HepG2 (cell line): ENCODE results near the gene ERC1. TPM values are rescaled to one million over a fixed set of nuclear protein-coding genes. Genes with fewer than 3 reads are reported as not detected.

ENCODE experiments used
- ATAC-seq: fragments of 200-7000 bp; cut with Tn5 transposase; 3 replicates; pipeline ENCODE4 v1.9.1; 2020; ENCODE audit warnings: mild to moderate bottlenecking, moderate library complexity
- BruUV-seq: library from RNA; stranded (reverse); fragments of 400-500 nt; replicated peaks from 2 replicates; lab custom pipeline; 2021; lab: Mats Ljungman, UMichigan
- CTCF ChIA-PET: fragments of 300-600 bp; formaldehyde crosslinking; extraction: SDS; loops from one replicate; lab custom pipeline; 2021; ENCODE audit warnings: low total read pairs, inconsistent platforms, low intra/inter-chr PET ratio; lab: Yijun Ruan, JAX
- POLR2A ChIA-PET: fragments of 350-600 bp; sonication (Branson Sonifier 250); formaldehyde crosslinking; loops from one replicate; lab custom pipeline; 2020; ENCODE audit warnings: antibody characterized with exemption, inconsistent platforms; lab: Yijun Ruan, JAX
- DNase-seq: peaks from one replicate; pipeline ENCODE4 v3.0.0-alpha.2; 2015; ENCODE audit warnings: low spot score
- FAIRE-seq: peaks from 3 replicates; lab custom pipeline; 2011; peaks lifted over from hg19 to GRCh38; lab: Jason Lieb, UNC
- H2AFZ ChIP-seq: one replicate; pipeline ENCODE4 v1.6.1; 2011; ENCODE audit warnings: low read length, inconsistent platforms
- H3K27ac ChIP-seq: fragments of 300-600 bp; 3 replicates; pipeline ENCODE4 v1.8.0; 2011; ENCODE audit warnings: mixed run types, mild to moderate bottlenecking, mixed read lengths, low read length, inconsistent platforms; ENCODE audit not compliant: insufficient read depth; ENCODE audit errors: extremely low read length
- H3K27me3 ChIP-seq, 2 experiments: fragments of 200-600 bp in 1 of 2; 2 replicates in 1 of 2; 3 replicates in 1 of 2; pipeline versions ENCODE4 v1.6.0 to v1.8.0; 2011; ENCODE audit warnings: low read length in 2 of 2, mild to moderate bottlenecking in 2 of 2, moderate library complexity in 2 of 2, inconsistent platforms in 1 of 2; ENCODE audit not compliant: insufficient read depth in 2 of 2, control insufficient read depth in 1 of 2
- H3K36me3 ChIP-seq, 2 experiments: fragments of 200-600 bp in 1 of 2; replicated peaks in 1 of 2; 2 replicates in 1 of 2; 3 replicates in 1 of 2; pipeline versions ENCODE4 v1.5.1 to v1.8.0; 2011; ENCODE audit warnings: low read length in 2 of 2, inconsistent platforms in 1 of 2; ENCODE audit not compliant: insufficient read depth in 2 of 2, control insufficient read depth in 1 of 2
- H3K4me1 ChIP-seq: 2 replicates; pipeline ENCODE4 v1.5.1; 2012; ENCODE audit warnings: low read length, inconsistent platforms; ENCODE audit not compliant: insufficient read depth
- H3K4me2 ChIP-seq: 2 replicates; pipeline ENCODE4 v1.6.0; 2011; ENCODE audit warnings: low read depth, low read length, inconsistent platforms
- H3K4me3 ChIP-seq, 3 experiments: fragments of 200-600 bp in 1 of 3; sonication (generic), shearing (Covaris generic) in 1 of 3; replicated peaks in 1 of 3; 2 replicates each; pipeline ENCODE4 v1.5.1; 2011 to 2016; ENCODE audit warnings: low read length in 3 of 3, inconsistent platforms in 2 of 3, low read depth in 2 of 3, mild to moderate bottlenecking in 2 of 3, control low read depth in 1 of 3, mixed read lengths in 1 of 3; ENCODE audit not compliant: insufficient read depth in 1 of 3
- H3K79me2 ChIP-seq: one replicate; pipeline ENCODE4 v1.6.1; 2011; ENCODE audit warnings: low read length, inconsistent platforms; ENCODE audit not compliant: insufficient read depth
- H3K9ac ChIP-seq: 2 replicates; pipeline ENCODE4 v1.6.0; 2011; ENCODE audit warnings: mild to moderate bottlenecking, low read depth, low read length, inconsistent platforms; ENCODE audit not compliant: insufficient read depth
- H3K9me3 ChIP-seq: 2 replicates; pipeline ENCODE4 v1.5.1; 2012; ENCODE audit warnings: mild to moderate bottlenecking, low read length
- H4K20me1 ChIP-seq: 2 replicates; pipeline ENCODE4 v1.6.0; 2011; ENCODE audit warnings: inconsistent platforms, mild to moderate bottlenecking, low read length, moderate library complexity; ENCODE audit not compliant: insufficient read depth
- GABPA ChIP-seq, 2 experiments: IDR thresholded peaks; 2 replicates each; pipeline ENCODE4 v1.6.1; 2011 to 2016; ENCODE audit warnings: low read depth in 2 of 2, low read length in 1 of 2, missing biosample characterization in 1 of 2, missing genetic modification characterization in 1 of 2
- GFI1 ChIP-seq: sonication (generic); formaldehyde crosslinking; IDR thresholded peaks from 2 replicates; pipeline ENCODE4 v1.5.0; 2020; ENCODE audit warnings: missing genetic modification reagents, mild to moderate bottlenecking, borderline replicate concordance
- HES4 ChIP-seq: sonication (generic); formaldehyde crosslinking; IDR thresholded peaks from 2 replicates; pipeline ENCODE4 v1.9.0; 2021; ENCODE audit warnings: mild to moderate bottlenecking, missing genetic modification reagents, borderline replicate concordance
- HIVEP1 ChIP-seq: sonication (generic); formaldehyde crosslinking; IDR thresholded peaks from 2 replicates; pipeline ENCODE4 v1.4.0; 2020; ENCODE audit warnings: mild to moderate bottlenecking, missing genetic modification reagents
- HMG20B ChIP-seq: conservative IDR thresholded peaks from 2 replicates; pipeline ENCODE4 v1.6.1; 2016; ENCODE audit warnings: missing genetic modification reagents, missing compliant biosample characterization
- HOXA3 ChIP-seq: sonication (generic); formaldehyde crosslinking; IDR thresholded peaks from 2 replicates; pipeline ENCODE4 v1.5.0; 2020; ENCODE audit warnings: missing genetic modification reagents
- KDM2A ChIP-seq: sonication (generic); formaldehyde crosslinking; IDR thresholded peaks from 2 replicates; pipeline ENCODE4 v1.4.0; 2020; ENCODE audit warnings: low read depth, missing genetic modification reagents, borderline replicate concordance
- SP140L ChIP-seq: sonication (generic); formaldehyde crosslinking; IDR thresholded peaks from 2 replicates; pipeline ENCODE4 v1.4.0; 2020; ENCODE audit warnings: missing genetic modification reagents, borderline replicate concordance
- ZEB1 ChIP-seq: IDR thresholded peaks from 2 replicates; pipeline ENCODE4 v1.6.1; 2012; ENCODE audit warnings: mild to moderate bottlenecking, low read depth, inconsistent platforms; ENCODE audit not compliant: insufficient replicate concordance
- ZFP90 ChIP-seq: sonication (generic); formaldehyde crosslinking; IDR thresholded peaks from 2 replicates; pipeline ENCODE4 v1.8.0; 2022; ENCODE audit warnings: missing genetic modification reagents, mild to moderate bottlenecking, inconsistent platforms, borderline replicate concordance
- WGBS: methylation state at CpG from one replicate; pipeline ENCODE4 v1.1.6; 2017; ENCODE audit warnings: low lambda C conversion rate; 5-methylcytosine and 5-hydroxymethylcytosine counted together
- in situ Hi-C: cut with HindIII; loops from 2 replicates; pipeline ENCODE4 v1.10.0; 2017; ENCODE audit warnings: low pct_unique_long_range_greater_than_20kb; ENCODE audit not compliant: extremely low pct_ligation_motif_present
- intact Hi-C: fragments of 100-400 bp; cut with micrococcal nuclease; formaldehyde crosslinking; loops from one replicate; pipeline ENCODE4 v1.10.0; 2022; ENCODE audit not compliant: unreplicated experiment
- polyA plus RNA-seq, 8 experiments: library from polyadenylated mRNA; depleted of rRNA in 3 of 8; stranded (reverse) in 7 of 8; unstranded in 1 of 8; fragments of >200 nt; fragmentation: Illumina TruSeq in 4 of 8; extraction: Trizol in 4 of 8; gene quantifications; 2 replicates each; pipeline versions ENCODE4 v1.2.1 to v1.2.3, GENCODE V29; 2011 to 2016; ENCODE audit warnings: low read depth in 4 of 8, missing spikeins in 1 of 8, mixed read lengths in 1 of 8; ENCODE audit not compliant: insufficient read depth in 1 of 8
- total RNA-seq, 5 experiments: library from RNA; depleted of rRNA; stranded (reverse); fragments of >200 nt; fragmentation: Illumina TruSeq; extraction: Trizol; gene quantifications; 2 replicates each; pipeline ENCODE4 v1.2.3, GENCODE V29; 2016; ENCODE audit warnings: low read depth in 1 of 5
- TF ChIP-seq, protein P1 (sequence below): sonication (generic); formaldehyde crosslinking; conservative IDR thresholded peaks from 2 replicates; pipeline ENCODE4 v1.4.0; 2020; ENCODE audit warnings: missing genetic modification reagents
- TF ChIP-seq, protein P2 (sequence below): sonication (generic); formaldehyde crosslinking; IDR thresholded peaks from 2 replicates; pipeline ENCODE4 v1.8.1; 2023; ENCODE audit warnings: mild to moderate bottlenecking, inconsistent platforms, moderate library complexity, missing genetic modification reagents, borderline replicate concordance
- TF ChIP-seq, protein P3 (sequence below): sonication (generic); formaldehyde crosslinking; IDR thresholded peaks from 2 replicates; pipeline ENCODE4 v1.5.1; 2020; ENCODE audit warnings: mild to moderate bottlenecking, missing genetic modification reagents, moderate library complexity
- TF ChIP-seq, protein P4 (sequence below): sonication (generic); formaldehyde crosslinking; IDR thresholded peaks from 2 replicates; pipeline ENCODE4 v1.5.0; 2020; ENCODE audit warnings: mild to moderate bottlenecking, missing genetic modification reagents, moderate library complexity

Gene ERC1
- total and polyA plus RNA-seq, 2 of the 13 experiments (the other 11 are each of a cell fraction or from before 2014, with no cell fraction given) = 6.1 to 12.4 TPM

DNA sequence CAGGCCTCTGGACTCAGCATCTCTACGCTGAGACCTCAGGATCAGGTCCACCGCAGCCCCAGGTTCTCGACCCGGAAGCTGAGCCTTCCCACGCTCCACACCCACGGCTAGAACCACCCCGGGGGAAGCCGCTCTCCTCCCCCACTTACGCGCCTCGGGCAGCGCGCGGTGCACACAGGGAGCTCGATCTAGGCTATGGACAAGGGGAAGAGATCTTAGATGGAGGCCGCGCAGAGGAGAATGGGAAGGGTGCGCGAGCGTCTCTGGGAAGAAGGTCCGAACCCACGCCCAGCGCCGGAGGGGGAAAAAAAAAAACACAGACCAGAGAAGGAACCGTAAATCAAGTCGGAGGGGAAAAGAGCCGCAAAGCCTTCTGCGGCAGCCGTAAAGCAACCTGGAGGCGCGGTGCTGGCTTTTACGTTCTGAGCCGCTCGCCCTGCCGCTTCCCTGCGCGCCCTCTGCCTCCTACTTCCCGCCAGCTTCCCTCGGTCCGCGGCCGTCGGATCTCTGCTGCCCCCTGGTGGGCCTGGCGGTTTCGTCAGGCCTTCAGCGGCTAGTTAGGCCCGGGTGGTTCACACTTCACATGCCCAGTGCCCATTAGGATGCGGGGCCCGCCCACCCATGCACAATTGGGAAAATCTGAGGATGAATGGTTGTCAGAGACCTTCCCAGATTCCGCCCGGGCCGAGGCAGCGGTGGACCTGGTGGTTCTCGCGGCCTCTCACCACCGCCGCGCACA, 41.4 kb upstream of the ERC1 start, which contains the start of gene RAD52 (continued):
- TF ChIP-seq, protein P1, sequence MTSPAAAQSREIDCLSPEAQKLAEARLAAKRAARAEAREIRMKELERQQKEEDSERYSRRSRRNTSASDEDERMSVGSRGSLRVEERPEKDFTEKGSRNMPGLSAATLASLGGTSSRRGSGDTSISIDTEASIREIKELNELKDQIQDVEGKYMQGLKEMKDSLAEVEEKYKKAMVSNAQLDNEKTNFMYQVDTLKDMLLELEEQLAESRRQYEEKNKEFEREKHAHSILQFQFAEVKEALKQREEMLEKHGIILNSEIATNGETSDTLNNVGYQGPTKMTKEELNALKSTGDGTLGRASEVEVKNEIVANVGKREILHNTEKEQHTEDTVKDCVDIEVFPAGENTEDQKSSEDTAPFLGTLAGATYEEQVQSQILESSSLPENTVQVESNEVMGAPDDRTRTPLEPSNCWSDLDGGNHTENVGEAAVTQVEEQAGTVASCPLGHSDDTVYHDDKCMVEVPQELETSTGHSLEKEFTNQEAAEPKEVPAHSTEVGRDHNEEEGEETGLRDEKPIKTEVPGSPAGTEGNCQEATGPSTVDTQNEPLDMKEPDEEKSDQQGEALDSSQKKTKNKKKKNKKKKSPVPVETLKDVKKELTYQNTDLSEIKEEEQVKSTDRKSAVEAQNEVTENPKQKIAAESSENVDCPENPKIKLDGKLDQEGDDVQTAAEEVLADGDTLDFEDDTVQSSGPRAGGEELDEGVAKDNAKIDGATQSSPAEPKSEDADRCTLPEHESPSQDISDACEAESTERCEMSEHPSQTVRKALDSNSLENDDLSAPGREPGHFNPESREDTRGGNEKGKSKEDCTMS (CRISPR knock-in tag) = no peak
- peak; percentile 3; the same call in 1 of the 2 replicates for TF ChIP-seq ZFP90 (CRISPR knock-in tag)
- TF ChIP-seq HMG20B (CRISPR knock-in tag) = peak; percentile 42; the same call in 1 of the 2 replicates
- TF ChIP-seq, protein P2, sequence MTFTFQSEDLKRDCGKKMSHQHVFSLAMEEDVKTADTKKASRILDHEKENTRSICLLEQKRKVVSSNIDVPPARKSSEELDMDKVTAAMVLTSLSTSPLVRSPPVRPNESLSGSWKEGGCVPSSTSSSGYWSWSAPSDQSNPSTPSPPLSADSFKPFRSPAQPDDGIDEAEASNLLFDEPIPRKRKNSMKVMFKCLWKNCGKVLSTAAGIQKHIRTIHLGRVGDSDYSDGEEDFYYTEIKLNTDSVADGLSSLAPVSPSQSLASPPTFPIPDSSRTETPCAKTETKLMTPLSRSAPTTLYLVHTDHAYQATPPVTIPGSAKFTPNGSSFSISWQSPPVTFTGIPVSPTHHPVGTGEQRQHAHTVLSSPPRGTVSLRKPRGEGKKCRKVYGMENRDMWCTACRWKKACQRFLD (CRISPR knock-in tag) = no peak
- no peak for TF ChIP-seq GABPA (IDR thresholded peaks at IDR 0.05; ENCODE audit: low read depth, low read length)
- TF ChIP-seq GABPA (CRISPR knock-in tag; IDR thresholded peaks at IDR 0.05; ENCODE audit: low read depth) = peak; percentile 76
- no peak for TF ChIP-seq SP140L

DNA sequence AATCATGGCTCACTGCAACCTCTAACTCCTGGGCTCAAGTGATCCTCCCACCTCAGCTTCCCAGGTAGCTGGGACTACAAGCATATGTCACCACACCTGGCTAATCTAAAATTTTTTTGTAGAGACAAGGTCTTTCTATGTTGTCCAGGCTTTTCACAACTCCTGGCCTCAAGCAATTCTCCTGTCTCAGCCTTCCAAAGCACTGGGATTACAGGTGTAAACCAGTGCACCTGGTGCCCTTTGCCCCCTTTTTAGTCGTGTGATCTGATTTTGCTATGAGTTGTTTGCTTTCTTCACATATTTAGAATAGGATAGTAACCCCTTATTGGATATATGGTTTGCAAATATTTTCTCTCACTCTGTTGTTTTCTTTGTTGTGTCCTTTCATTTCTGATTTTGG, 39.8 kb upstream of the ERC1 start:
- H3K4me3 ChIP-seq = no peak overlapping the region
- no peaks in the 10 kb centered on the region; a peak in 1 of 5 replicates for H3K27me3 ChIP-seq
- in situ Hi-C loops = no loop called here
- H3K4me2 ChIP-seq = no peak overlapping the region
- no peak for FAIRE-seq
- H3K79me2 ChIP-seq = peaks cover 27% of the 10 kb centered on the region
- 0% methylated on average over 1 of the region's 1 CpG for WGBS
- no peak for DNase-seq
- H3K27ac ChIP-seq = no peak overlapping the region
- H3K9me3 ChIP-seq = no peaks in the 10 kb centered on the region
- CTCF ChIA-PET = no interaction called here
- H3K36me3 ChIP-seq = no peaks in the 10 kb centered on the region
- BruUV-seq = no TSS peak
- intact Hi-C loops = no loop called here
- H2AFZ ChIP-seq = no peak overlapping the region
- TF ChIP-seq ZEB1 (peak; percentile 40), KDM2A (CRISPR knock-in tag) (no peak), HOXA3 (CRISPR knock-in tag) (no peak), HIVEP1 (CRISPR knock-in tag) (no peak), GFI1 (0 out of 2 replicates have a peak, but pooled peaks have one; percentile 49), HES4 (CRISPR knock-in tag) (no peak)
- TF ChIP-seq, protein P3, sequence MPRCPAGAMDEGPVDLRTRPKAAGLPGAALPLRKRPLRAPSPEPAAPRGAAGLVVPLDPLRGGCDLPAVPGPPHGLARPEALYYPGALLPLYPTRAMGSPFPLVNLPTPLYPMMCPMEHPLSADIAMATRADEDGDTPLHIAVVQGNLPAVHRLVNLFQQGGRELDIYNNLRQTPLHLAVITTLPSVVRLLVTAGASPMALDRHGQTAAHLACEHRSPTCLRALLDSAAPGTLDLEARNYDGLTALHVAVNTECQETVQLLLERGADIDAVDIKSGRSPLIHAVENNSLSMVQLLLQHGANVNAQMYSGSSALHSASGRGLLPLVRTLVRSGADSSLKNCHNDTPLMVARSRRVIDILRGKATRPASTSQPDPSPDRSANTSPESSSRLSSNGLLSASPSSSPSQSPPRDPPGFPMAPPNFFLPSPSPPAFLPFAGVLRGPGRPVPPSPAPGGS (CRISPR knock-in tag) = no peak
- TF ChIP-seq, protein P4, sequence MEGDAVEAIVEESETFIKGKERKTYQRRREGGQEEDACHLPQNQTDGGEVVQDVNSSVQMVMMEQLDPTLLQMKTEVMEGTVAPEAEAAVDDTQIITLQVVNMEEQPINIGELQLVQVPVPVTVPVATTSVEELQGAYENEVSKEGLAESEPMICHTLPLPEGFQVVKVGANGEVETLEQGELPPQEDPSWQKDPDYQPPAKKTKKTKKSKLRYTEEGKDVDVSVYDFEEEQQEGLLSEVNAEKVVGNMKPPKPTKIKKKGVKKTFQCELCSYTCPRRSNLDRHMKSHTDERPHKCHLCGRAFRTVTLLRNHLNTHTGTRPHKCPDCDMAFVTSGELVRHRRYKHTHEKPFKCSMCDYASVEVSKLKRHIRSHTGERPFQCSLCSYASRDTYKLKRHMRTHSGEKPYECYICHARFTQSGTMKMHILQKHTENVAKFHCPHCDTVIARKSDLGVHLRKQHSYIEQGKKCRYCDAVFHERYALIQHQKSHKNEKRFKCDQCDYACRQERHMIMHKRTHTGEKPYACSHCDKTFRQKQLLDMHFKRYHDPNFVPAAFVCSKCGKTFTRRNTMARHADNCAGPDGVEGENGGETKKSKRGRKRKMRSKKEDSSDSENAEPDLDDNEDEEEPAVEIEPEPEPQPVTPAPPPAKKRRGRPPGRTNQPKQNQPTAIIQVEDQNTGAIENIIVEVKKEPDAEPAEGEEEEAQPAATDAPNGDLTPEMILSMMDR = no peak
- no peak overlapping the region for H3K9ac ChIP-seq
- ATAC-seq = no peak
- H3K4me1 ChIP-seq = peaks cover 42% of the 10 kb centered on the region
- POLR2A ChIA-PET = no interaction called here
- no peaks in the 10 kb centered on the region for H4K20me1 ChIP-seq
